NCI-H2196 treated with DMSO at 0.1 percent for 48 hours (cell line): ENCODE data around the gene FBXO36.
"Not testable (repeated sequence)": the region's sequence is repeated elsewhere in the genome, so short reads cannot be mapped to it uniquely, and the experiment has no call there.

Source experiments
- DNase-seq: peaks from one replicate; lab custom pipeline; 2025; ENCODE audit not compliant: unreplicated experiment; lab: John Stamatoyannopoulos, UW

The FBXO36 gene

GRCh38 chr2:229910832-229911412 lies 11.4 kb upstream of the FBXO36 start:
- peak; percentile 26 for DNase-seq

DNA sequence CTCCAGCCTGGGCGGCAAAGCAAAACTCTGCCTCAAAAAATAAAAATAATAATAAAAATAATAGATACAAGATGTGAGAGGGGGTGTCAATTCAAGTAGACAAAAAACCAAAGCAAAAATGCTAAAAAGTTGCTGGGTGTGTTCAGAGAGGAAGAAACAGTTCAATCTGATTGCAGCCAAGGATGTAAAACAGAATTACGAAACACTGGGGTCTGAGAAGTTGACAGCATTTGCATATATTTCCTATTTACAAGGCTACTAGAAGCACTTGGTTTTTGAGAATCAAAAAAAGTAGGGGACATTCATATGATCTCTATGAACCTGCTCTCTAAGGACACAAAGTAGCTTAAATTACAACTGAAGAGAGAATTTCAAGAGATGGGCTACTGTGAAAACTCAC lies 8.1 kb upstream of the FBXO36 start:
- no peak for DNase-seq

DNA sequence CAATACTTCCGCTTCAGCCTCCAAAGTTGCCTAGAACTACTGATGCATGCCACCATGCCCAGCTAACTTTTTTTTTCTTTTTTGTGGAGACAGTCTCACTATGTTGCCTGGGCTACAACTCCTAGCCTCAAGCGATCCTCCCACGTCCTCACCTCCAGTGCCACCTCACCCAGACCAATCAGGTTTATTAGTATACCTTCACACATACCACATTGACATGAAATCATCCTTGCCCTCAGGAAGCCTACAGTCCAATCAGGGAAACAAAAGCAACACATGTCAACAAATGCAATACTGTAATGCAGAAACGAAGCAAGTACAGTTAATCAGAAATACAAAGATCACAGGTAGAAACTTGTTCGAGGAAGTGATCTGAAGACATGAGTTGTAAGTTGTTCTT lies 4.5 kb upstream of the FBXO36 start:
- no peak for DNase-seq

DNA sequence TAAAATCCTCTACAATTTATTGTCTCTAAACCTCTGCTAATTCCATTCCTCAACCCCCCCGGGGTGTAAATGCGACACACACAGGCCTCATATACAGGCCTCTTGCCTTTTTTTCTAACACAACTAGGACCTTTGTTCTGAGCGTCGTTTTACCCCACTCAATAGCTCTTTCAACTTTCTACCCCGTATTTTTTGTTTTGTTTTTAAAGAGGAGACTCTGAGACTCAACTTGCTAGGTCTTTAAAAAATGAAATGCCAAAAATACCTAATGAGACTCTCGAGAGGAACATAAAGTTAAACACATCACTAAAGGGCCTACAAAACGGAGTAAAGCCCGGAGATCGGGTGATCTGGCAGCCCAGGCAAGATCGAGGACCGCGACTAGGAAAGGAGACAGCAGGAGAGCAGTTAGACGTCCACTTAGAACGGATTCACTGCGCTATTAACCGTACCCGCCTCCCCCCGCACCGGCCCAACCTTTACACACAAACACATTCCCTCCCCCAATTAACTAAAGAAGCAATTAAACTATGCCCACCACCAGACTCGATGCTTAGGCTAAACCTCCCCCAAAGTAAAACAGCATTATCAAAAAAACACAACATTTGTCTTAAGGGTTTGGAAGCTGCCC lies 2.2 kb upstream of the FBXO36 start:
- no peak for DNase-seq

- DNase-seq, result peak; percentile 21
These were observed 1.0 kb upstream of the FBXO36 start for GRCh38 chr2:229921101-229921891.

- DNase-seq, result peak; percentile 93
These were observed 333 bp upstream of the FBXO36 start, which contains the start of gene TRIP12 for GRCh38 chr2:229921892-229922448. TRIP12 (minus strand) TSS chr2:229922009; CDS start chr2:229880079, 41,930 bp downstream.

DNA sequence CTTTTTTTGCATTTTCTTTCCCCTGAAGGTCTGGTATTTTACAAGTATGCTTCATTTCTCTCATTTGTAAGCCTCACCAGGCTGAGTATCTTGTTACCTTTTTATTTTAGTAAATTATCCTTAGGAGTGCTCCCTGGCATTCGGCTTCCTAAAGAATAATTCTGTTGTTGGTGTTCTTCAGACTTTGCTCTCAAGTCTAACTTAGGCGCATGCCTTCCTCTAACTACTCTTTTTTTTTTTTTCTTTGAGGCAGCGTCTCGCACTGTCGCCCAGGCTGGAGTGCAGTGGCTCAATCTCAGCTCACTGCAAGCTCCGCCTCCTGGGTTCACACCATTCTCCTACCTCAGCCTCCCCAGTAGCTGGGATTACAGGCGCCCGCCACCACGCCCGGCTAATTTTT lies 2.2 kb downstream of the FBXO36 start:
- DNase-seq, result not testable (repeated sequence)

DNA sequence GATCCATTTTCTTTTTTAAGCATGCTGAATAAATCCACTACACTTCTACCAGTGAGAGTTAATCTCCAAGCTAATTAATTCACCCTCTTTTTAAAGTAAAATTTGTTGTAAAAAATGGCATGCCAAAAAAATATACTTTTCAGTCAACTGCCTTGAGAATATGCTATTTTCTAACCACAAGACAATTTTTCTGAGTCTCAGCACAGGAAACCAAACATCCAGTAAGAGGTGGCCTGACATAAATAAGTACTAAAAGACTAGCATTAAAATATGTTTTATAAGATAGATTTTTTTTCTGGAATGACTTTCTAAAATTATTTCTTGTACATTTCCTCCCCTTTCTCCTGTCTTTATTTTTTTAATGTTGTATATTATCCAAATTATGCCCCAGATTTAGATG lies 2.9 kb downstream of the FBXO36 start:
- no peak for DNase-seq

GRCh38 chr2:229927817-229928321 lies 5.6 kb downstream of the FBXO36 start:
- DNase-seq, result no peak

- DNase-seq, result no peak
These were observed 8.4 kb downstream of the FBXO36 start for GRCh38 chr2:229930656-229931055.

DNA sequence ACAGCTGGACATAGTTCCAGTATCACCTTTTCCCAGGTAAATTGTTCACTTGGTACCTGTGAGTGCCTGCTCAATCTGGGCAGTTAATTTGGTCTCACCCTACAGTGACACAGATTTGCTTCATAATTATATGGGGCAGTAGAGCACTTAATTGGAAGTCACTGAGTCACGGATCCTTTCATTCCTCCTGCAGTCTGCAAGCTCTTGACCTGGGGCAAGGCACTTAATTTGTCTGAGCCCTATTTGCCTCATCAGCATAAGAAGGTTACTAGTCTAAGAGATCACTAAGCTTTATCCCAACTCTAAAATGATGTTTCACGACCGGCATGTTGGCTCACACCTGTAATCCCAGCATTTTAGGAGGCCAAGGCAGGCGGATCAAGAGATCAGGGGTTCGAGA lies 8.9 kb downstream of the FBXO36 start:
- no peak for DNase-seq

- no peak for DNase-seq
These were observed 15.2 kb downstream of the FBXO36 start for GRCh38 chr2:229937537-229937936.

DNA sequence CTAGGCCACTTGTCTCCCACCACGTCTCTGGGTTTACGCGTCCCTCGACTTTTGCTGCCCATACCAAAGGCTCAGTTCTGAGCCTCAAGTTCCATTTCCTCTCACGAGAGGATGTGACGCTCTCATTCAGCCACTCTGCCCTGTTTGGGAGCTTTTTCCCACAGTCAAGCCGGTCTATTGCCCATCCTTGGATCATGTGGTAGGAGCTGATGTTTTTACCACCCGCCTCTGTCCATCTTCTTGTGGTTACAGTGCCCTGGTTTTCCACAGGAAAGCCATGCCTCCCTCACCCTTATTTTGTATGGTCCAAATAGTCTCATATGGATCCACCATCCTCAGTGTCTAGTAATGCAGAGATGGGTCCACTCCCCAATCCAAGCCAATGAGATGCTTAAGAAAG lies 20.4 kb downstream of the FBXO36 start:
- no peak for DNase-seq

- no peak for DNase-seq
These were observed 20.9 kb downstream of the FBXO36 start for GRCh38 chr2:229943171-229943570.

GRCh38 chr2:229943770-229944449 lies 21.6 kb downstream of the FBXO36 start:
- DNase-seq, result no peak

- no peak for DNase-seq
These were observed 23.7 kb downstream of the FBXO36 start for GRCh38 chr2:229945975-229946374.

- no peak for DNase-seq
These were observed 25.2 kb downstream of the FBXO36 start for GRCh38 chr2:229947544-229947943.

- no peak for DNase-seq
These were observed 30.0 kb downstream of the FBXO36 start for GRCh38 chr2:229952256-229952835.

DNA sequence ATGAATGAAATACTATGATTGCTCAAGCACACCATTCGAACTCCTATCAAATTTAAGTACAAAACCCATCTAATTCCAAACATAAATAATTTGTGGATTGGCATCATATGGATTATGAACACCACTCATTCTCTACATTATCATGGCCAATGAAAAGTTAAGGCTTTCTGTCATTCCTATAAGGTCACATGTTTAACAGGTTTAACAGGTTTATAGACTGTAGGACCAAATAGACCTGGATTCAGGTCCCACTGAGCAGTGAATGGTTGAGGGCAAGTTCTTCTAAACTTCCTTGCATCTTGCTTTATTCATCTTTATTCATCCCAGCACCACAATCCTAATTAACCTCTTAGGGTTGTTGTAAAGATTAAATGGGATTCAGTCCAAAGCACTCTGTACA lies 33.4 kb downstream of the FBXO36 start:
- no peak for DNase-seq

GRCh38 chr2:229956491-229956890 lies 34.2 kb downstream of the FBXO36 start:
- no peak for DNase-seq

DNA sequence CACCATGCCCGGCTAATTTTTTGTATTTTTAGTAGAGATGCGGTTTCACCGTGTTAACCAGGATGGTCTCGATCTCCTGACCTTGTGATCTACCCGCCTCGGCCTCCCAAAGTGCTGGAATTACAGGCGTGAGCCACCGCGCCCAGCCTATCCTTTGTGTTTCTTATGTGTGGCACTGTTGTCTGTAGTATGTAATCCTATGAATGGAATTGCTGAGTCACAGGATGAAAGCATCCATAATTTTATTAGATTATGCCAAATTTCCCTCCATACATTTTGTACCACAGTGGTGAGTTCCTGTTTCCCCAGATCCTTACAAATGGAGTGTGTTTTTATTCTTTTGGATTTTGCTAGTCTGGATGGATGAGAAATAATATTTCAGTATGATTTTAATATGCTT lies 41.3 kb downstream of the FBXO36 start:
- not testable (repeated sequence) for DNase-seq
